MM.1S (cell line): ENCODE measurements around the gene ISCA1.

Experiments
- DNase-seq: peaks from one replicate; pipeline ENCODE4 v3.0.0-alpha.2; 2015
- H2AFZ ChIP-seq: fragments of 300-600 bp; sonication (generic); 2 replicates; pipeline ENCODE4 v1.6.0; 2016; ENCODE audit warnings: antibody characterized with exemption, low read length
- H3F3A ChIP-seq: fragments of 300-600 bp; sonication (generic); 2 replicates; pipeline ENCODE4 v1.6.1; 2016; ENCODE audit warnings: mild to moderate bottlenecking, antibody characterized with exemption, low read length, moderate library complexity, mixed read lengths; ENCODE audit not compliant: insufficient read depth
- H3K27ac ChIP-seq: fragments of 300-600 bp; sonication (generic); 2 replicates; pipeline ENCODE4 v1.5.1; 2016; ENCODE audit warnings: mild to moderate bottlenecking, low read length
- H3K27me3 ChIP-seq: fragments of 300-600 bp; sonication (generic); replicated peaks from 2 replicates; pipeline ENCODE4 v1.6.0; 2016; ENCODE audit warnings: low read length; ENCODE audit not compliant: insufficient read depth
- H3K36me3 ChIP-seq: fragments of 300-600 bp; sonication (generic); replicated peaks from 2 replicates; pipeline ENCODE4 v1.6.1; 2016; ENCODE audit warnings: mild to moderate bottlenecking, low read length, mixed read lengths; ENCODE audit not compliant: insufficient read depth
- H3K4me1 ChIP-seq: fragments of 300-600 bp; sonication (generic); 2 replicates; pipeline ENCODE4 v1.6.1; 2016; ENCODE audit warnings: low read length, mixed read lengths
- H3K4me2 ChIP-seq: fragments of 300-600 bp; sonication (generic); 2 replicates; pipeline ENCODE4 v1.6.0; 2016; ENCODE audit warnings: low read depth, low read length
- H3K4me3 ChIP-seq: fragments of 300-600 bp; sonication (generic); 2 replicates; pipeline ENCODE4 v1.5.1; 2016; ENCODE audit warnings: low read length, mixed read lengths
- H3K79me2 ChIP-seq: fragments of 300-600 bp; sonication (generic); 2 replicates; pipeline ENCODE4 v1.6.1; 2016; ENCODE audit warnings: mixed run types, low read length, mixed read lengths
- H3K9ac ChIP-seq: fragments of 300-600 bp; sonication (generic); 2 replicates; pipeline ENCODE4 v1.6.1; 2016; ENCODE audit warnings: low read length, mixed read lengths
- H3K9me2 ChIP-seq: fragments of 300-600 bp; sonication (generic); replicated peaks from 2 replicates; pipeline ENCODE4 v1.6.1; 2016; ENCODE audit warnings: mild to moderate bottlenecking, low read length, mixed read lengths; ENCODE audit not compliant: insufficient read depth
- H3K9me3 ChIP-seq: fragments of 300-600 bp; sonication (generic); replicated peaks from 2 replicates; pipeline ENCODE4 v1.6.1; 2016; ENCODE audit warnings: mild to moderate bottlenecking, low read length, mixed read lengths; ENCODE audit not compliant: insufficient read depth
- H4K20me1 ChIP-seq: fragments of 300-600 bp; sonication (generic); 2 replicates; pipeline ENCODE4 v1.6.1; 2016; ENCODE audit warnings: mild to moderate bottlenecking, low read length, moderate library complexity, mixed read lengths; ENCODE audit not compliant: insufficient read depth
- EZH2 ChIP-seq: fragments of 300-600 bp; sonication (generic); optimal IDR thresholded peaks from 2 replicates; pipeline ENCODE3; 2017; ENCODE audit warnings: low read depth, mild to moderate bottlenecking, antibody characterized with exemption, low read length, mixed read lengths
- EZH2phosphoT487 ChIP-seq: fragments of 300-600 bp; sonication (generic); IDR thresholded peaks from 2 replicates; pipeline ENCODE4 v1.6.1; 2018; ENCODE audit warnings: antibody characterized with exemption, low read length
- TF ChIP-seq, protein P1 (sequence below): fragments of 300-600 bp; sonication (generic); IDR thresholded peaks from 2 replicates; pipeline ENCODE4 v1.5.1; 2016; ENCODE audit warnings: antibody characterized with exemption, low read length, mixed read lengths

Gene ISCA1

DNA sequence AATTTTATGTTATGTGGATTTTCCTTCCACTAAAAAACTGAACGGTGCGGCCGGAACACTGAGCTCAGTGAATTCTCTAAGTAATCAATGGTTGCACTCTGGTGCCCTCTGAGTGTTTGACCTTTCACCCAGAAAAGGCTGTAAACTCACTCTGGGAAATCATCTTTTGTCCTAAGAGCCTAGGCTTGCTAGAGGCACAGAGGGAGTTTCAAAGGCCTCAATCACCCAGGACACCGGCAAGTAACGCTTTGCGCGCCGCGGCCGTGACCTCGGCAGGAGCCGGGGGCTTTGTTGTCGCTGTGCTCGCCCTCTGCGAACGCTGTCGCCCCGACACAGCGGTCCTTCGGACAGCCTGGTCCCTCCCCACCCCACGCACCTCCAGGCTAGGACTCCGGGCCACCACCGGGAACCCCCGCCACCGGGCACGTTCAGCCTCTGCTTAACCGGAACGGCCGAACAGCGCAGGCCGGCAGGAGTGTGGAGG is 703 bp downstream of the ISCA1 start:
- H2AFZ ChIP-seq = peak overlapping the region; percentile 89
- TF ChIP-seq EZH2phosphoT487 (no peak), EZH2 (no peak)
- TF ChIP-seq, protein P1, sequence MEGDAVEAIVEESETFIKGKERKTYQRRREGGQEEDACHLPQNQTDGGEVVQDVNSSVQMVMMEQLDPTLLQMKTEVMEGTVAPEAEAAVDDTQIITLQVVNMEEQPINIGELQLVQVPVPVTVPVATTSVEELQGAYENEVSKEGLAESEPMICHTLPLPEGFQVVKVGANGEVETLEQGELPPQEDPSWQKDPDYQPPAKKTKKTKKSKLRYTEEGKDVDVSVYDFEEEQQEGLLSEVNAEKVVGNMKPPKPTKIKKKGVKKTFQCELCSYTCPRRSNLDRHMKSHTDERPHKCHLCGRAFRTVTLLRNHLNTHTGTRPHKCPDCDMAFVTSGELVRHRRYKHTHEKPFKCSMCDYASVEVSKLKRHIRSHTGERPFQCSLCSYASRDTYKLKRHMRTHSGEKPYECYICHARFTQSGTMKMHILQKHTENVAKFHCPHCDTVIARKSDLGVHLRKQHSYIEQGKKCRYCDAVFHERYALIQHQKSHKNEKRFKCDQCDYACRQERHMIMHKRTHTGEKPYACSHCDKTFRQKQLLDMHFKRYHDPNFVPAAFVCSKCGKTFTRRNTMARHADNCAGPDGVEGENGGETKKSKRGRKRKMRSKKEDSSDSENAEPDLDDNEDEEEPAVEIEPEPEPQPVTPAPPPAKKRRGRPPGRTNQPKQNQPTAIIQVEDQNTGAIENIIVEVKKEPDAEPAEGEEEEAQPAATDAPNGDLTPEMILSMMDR = no peak

DNA sequence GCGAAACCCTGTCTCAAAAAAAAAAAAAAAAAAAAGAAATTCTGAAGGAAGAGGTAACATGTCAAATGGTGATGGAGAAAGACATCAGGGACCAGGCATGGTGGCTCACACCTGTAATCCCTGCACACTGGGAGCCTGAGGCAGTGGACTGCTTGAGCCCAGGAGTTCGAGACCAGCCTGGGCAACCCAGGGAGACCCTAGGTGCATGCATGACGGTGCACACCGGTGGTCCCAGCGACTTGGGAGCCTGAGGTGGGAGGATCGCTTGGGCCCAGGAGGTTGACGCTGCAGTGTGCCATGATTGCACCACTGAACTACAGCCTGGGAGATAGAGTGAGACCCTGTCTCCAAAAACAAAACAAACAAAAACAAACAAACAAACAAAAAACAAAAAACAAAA is 1.8 kb downstream of the ISCA1 start:
- no peaks in the 10 kb centered on the region for H3K36me3 ChIP-seq
- H3K27me3 ChIP-seq = no peaks in the 10 kb centered on the region
- H3K9ac ChIP-seq = no peak overlapping the region
- peaks cover 12% of the 10 kb centered on the region for H3K4me1 ChIP-seq
- H3K79me2 ChIP-seq = peaks cover 62% of the 10 kb centered on the region
- H3F3A ChIP-seq = peaks cover 9% of the 10 kb centered on the region
- no peak overlapping the region for H3K4me3 ChIP-seq
- H4K20me1 ChIP-seq = peaks cover 3% of the 10 kb centered on the region; the same call in 1 of the 2 replicates
- H3K4me2 ChIP-seq = peak overlapping the region; percentile 85; the same call in 1 of the 2 replicates
- no peak overlapping the region for H3K27ac ChIP-seq
- no peaks in the 10 kb centered on the region for H3K9me3 ChIP-seq
- DNase-seq = no peak
- H2AFZ ChIP-seq = no peak overlapping the region
- TF ChIP-seq EZH2phosphoT487 = no peak
- TF ChIP-seq, protein P1 = no peak
- no peak for TF ChIP-seq EZH2
- no peaks in the 10 kb centered on the region for H3K9me2 ChIP-seq

More for the DNA sequence above, 703 bp downstream of the ISCA1 start:
- Histone ChIP-seq H3K4me3 (peak overlapping the region; percentile 89), H3K79me2 (peaks cover 53% of the 10 kb centered on the region), H3F3A (peaks cover 9% of the 10 kb centered on the region), H3K9ac (peak overlapping the region; percentile 98), H3K9me3 (no peaks in the 10 kb centered on the region), H3K27me3 (no peaks in the 10 kb centered on the region), H3K36me3 (no peaks in the 10 kb centered on the region), H3K27ac (peak overlapping the region; percentile 95; the same call in 1 of the 2 replicates), H3K4me2 (peak overlapping the region; percentile 85), H3K9me2 (no peaks in the 10 kb centered on the region), H3K4me1 (peaks cover 12% of the 10 kb centered on the region), H4K20me1 (peaks cover 3% of the 10 kb centered on the region; the same call in 1 of the 2 replicates)
- no peak for DNase-seq

DNA sequence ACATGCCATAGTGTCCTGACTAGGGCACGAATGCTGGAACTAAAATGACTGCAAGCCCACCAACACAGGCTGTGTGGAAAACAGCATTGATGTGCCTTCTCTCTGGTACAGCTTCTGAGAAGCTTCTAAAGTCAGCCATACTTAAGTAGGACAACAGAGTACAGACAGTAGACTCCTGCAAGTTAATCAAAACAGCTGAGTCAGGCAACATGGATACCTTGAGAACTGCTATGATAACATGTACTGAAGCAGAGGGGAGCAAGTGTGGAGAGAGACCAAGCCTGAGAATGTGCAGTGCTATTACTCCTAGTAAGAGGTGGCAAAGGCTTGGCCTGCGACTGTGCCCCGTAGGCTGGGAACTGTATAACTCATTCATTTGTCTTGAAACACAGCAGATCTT is 2.5 kb downstream of the ISCA1 start:
- no peak overlapping the region for H2AFZ ChIP-seq
- H3K79me2 ChIP-seq = peaks cover 70% of the 10 kb centered on the region
- no peaks in the 10 kb centered on the region for H3K9me3 ChIP-seq
- TF ChIP-seq EZH2phosphoT487 (no peak), EZH2 (no peak)
- TF ChIP-seq, protein P1 = no peak
- peaks cover 3% of the 10 kb centered on the region; the same call in 1 of the 2 replicates for H4K20me1 ChIP-seq
- H3K4me2 ChIP-seq = no peak overlapping the region
- peaks cover 9% of the 10 kb centered on the region for H3F3A ChIP-seq
- no peak overlapping the region for H3K27ac ChIP-seq
- no peaks in the 10 kb centered on the region for H3K9me2 ChIP-seq
- peaks cover 12% of the 10 kb centered on the region for H3K4me1 ChIP-seq
- no peak overlapping the region for H3K4me3 ChIP-seq
- H3K9ac ChIP-seq = no peak overlapping the region
- no peak for DNase-seq
- H3K27me3 ChIP-seq = no peaks in the 10 kb centered on the region
- no peaks in the 10 kb centered on the region for H3K36me3 ChIP-seq
